Osteocyte (in vitro differentiated cells): ENCODE results near the gene EMSY. TPM values are rescaled to one million over a fixed set of nuclear protein-coding genes. Genes with fewer than 3 reads are reported as not detected.

ENCODE experiments used
- DNase-seq: peaks from one replicate; pipeline ENCODE4 v3.0.0; 2021; ENCODE audit warnings: mixed read lengths; ENCODE audit not compliant: unreplicated experiment; ENCODE audit errors: extremely low spot score
- H3K27ac Mint-ChIP-seq: one replicate; pipeline ENCODE4 v1.8.0; 2021; ENCODE audit warnings: mild to moderate bottlenecking, mixed read lengths; ENCODE audit not compliant: unreplicated experiment
- H3K27me3 Mint-ChIP-seq: one replicate; pipeline ENCODE4 v1.8.0; 2021; ENCODE audit warnings: mixed read lengths; ENCODE audit not compliant: unreplicated experiment
- H3K36me3 Mint-ChIP-seq: one replicate; pipeline ENCODE4 v1.8.0; 2021; ENCODE audit warnings: mixed read lengths; ENCODE audit not compliant: unreplicated experiment
- H3K4me1 Mint-ChIP-seq: one replicate; pipeline ENCODE4 v1.8.0; 2021; ENCODE audit warnings: mixed read lengths; ENCODE audit not compliant: unreplicated experiment
- H3K4me3 Mint-ChIP-seq: one replicate; pipeline ENCODE4 v1.8.0; 2021; ENCODE audit warnings: mild to moderate bottlenecking, moderate library complexity, mixed read lengths; ENCODE audit not compliant: unreplicated experiment
- H3K9me3 Mint-ChIP-seq: one replicate; pipeline ENCODE4 v1.8.0; 2021; ENCODE audit warnings: mixed read lengths; ENCODE audit not compliant: unreplicated experiment
- total RNA-seq: library from RNA; stranded (reverse); gene quantifications from 2 replicates; pipeline ENCODE4 v1.2.1, GENCODE V29; 2021
- TF ChIP-seq, protein P1 (sequence below): fragments of 200-600 bp; sonication (generic); IDR thresholded peaks from 2 replicates; pipeline ENCODE4 v1.5.0; 2021; ENCODE audit warnings: antibody characterized with exemption, mild to moderate bottlenecking, moderate library complexity

Gene EMSY
- total RNA-seq, 1 donor from 2014 or later: 23.8 TPM

DNA sequence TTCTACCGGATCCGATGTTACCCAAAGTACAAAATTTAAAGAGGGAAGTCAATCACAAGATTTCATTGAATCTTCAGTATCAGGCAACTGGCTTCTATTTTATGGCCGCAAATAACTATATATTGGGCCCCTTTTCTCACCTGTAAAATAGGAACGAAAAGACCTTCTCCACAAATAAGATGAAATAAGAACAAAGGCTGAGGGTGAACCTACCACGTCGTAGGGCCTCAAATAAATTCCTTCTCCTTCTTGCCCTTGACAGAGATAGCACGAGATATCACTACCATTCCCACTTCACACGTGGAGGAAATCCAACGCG is 794 bp upstream of the EMSY start:
- DNase-seq: no peak
- no peaks in the 10 kb centered on the region for H3K27me3 Mint-ChIP-seq
- peak overlapping the region; percentile 98 for H3K27ac Mint-ChIP-seq
- H3K36me3 Mint-ChIP-seq: peaks cover 9% of the 10 kb centered on the region
- peaks cover 28% of the 10 kb centered on the region for H3K4me1 Mint-ChIP-seq
- TF ChIP-seq, protein P1, sequence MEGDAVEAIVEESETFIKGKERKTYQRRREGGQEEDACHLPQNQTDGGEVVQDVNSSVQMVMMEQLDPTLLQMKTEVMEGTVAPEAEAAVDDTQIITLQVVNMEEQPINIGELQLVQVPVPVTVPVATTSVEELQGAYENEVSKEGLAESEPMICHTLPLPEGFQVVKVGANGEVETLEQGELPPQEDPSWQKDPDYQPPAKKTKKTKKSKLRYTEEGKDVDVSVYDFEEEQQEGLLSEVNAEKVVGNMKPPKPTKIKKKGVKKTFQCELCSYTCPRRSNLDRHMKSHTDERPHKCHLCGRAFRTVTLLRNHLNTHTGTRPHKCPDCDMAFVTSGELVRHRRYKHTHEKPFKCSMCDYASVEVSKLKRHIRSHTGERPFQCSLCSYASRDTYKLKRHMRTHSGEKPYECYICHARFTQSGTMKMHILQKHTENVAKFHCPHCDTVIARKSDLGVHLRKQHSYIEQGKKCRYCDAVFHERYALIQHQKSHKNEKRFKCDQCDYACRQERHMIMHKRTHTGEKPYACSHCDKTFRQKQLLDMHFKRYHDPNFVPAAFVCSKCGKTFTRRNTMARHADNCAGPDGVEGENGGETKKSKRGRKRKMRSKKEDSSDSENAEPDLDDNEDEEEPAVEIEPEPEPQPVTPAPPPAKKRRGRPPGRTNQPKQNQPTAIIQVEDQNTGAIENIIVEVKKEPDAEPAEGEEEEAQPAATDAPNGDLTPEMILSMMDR: no peak
- H3K9me3 Mint-ChIP-seq: no peaks in the 10 kb centered on the region
- peak overlapping the region; percentile 92 for H3K4me3 Mint-ChIP-seq

DNA sequence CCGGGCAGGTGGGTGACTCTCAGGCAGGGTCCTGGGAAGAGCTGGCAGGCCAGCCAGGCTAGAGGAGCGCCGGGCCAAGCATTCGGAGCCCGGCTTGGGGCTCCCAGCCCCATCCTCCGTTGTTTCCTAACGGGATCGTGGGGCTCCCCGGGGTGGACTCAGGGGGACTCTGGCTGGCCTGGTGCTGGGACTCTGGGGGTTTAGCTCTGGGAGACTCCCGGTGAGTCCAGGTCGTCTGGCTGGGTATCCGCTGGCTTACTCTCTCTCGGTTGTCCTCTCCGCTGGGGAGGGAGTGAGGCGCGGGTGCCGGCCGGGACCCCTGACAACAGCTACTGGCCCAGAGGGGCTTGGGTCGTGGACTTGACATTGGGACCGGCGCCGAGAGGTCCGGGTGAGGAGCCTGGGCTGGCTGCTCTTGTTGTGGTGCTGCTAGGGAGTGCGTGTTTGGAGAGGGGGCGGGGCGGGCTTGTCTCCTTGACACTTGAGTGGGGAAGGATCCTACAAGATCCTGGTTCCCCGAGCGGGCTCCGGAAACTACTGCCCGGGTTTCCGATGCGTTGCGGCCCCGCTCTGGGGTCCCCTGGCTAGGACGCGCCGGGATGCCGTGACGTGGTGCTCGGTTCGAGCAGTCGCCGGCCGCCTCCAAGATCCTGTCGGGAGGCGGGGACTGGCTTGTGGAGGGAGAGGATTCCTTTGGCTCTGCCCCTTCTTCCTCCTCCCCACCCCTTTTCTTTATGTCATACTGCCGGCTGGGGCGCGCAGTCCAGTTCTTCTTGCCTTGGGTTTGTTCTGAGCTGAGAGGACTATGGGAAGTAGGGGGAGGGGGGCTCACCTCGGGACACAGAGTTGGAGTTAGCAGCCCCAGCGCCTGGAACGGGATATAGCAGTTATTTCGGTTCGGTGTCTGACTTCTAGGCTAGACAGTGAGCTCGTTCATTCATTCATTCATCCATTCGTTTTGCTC is 585 bp downstream of the EMSY start:
- peaks cover 19% of the 10 kb centered on the region for H3K36me3 Mint-ChIP-seq
- TF ChIP-seq, protein P1: no peak
- H3K27ac Mint-ChIP-seq: peak overlapping the region; percentile 98
- peak overlapping the region; percentile 92 for H3K4me3 Mint-ChIP-seq
- DNase-seq: peak; percentile 89
- H3K4me1 Mint-ChIP-seq: peaks cover 28% of the 10 kb centered on the region
- no peaks in the 10 kb centered on the region for H3K27me3 Mint-ChIP-seq
- H3K9me3 Mint-ChIP-seq: no peaks in the 10 kb centered on the region

DNA sequence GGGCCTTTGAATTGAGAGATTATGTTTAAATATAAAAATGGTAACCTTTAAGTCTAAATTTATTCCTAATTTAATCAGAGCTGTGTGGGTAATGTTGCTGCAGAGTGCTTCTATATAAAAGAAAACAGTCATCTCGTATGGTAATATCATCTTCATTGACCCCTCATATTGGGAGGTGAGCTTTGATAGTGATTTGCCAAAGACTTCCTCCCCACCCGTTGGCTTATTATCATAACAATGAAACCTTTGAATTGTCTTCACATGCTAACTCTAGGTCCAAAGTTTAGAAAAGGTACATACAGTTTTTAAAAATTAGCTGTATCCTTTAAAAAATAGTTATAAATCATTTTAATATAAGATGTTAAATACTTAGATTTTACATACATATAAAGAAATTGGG is 3.7 kb downstream of the EMSY start:
- Mint-ChIP-seq H3K36me3 (peaks cover 33% of the 10 kb centered on the region), H3K4me3 (no peak overlapping the region), H3K9me3 (no peaks in the 10 kb centered on the region), H3K27ac (no peak overlapping the region), H3K4me1 (peaks cover 20% of the 10 kb centered on the region), H3K27me3 (no peaks in the 10 kb centered on the region)
- no peak for DNase-seq
- TF ChIP-seq, protein P1: no peak

DNA sequence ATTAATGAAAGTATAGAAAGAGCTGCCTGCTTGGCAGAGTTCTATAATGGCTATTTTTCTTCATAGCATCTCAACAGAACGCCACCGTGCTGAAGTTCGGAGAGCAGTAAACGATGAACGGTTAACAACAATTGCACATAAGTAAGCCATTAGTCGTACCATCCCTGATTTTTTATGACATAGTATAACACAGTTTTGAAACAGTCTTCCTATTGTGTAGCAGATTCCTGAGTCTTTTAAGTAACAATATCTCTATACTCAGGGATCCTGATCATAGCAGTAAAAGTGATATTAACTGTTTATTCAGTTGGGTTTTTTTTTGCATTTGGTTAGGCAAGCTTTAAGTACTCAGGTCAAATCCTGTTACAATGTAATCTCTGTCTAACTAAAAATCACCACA is 8.4 kb downstream of the EMSY start:
- Mint-ChIP-seq H3K36me3 (peaks cover 30% of the 10 kb centered on the region), H3K27ac (no peak overlapping the region), H3K4me3 (no peak overlapping the region), H3K27me3 (no peaks in the 10 kb centered on the region), H3K9me3 (no peaks in the 10 kb centered on the region), H3K4me1 (peaks cover 14% of the 10 kb centered on the region)
- TF ChIP-seq, protein P1: no peak
- no peak for DNase-seq

DNA sequence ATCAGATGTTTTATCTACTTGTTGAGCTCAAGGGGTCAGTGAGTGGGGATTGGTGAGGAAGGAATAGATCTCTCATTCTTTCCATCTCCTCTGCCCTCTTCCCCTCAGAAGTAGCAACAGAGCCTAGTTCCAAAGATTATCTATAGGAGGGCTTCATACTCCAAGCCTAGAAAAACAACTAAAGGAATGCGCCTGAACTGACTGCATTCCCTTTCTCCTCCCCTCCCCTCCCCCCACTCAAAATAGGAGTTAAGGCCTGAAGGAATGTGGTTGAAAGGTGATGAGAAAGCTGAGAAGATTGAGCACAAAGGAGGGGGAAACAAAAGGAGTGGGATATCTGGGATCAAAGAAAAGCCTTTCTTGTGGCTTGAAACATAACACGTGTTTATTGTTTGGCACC is 10.5 kb downstream of the EMSY start:
- TF ChIP-seq, protein P1: no peak

More for the DNA sequence above, 10.5 kb downstream of the EMSY start:
- Mint-ChIP-seq H3K27me3 (no peaks in the 10 kb centered on the region), H3K4me1 (peaks cover 14% of the 10 kb centered on the region), H3K9me3 (no peaks in the 10 kb centered on the region), H3K36me3 (peaks cover 27% of the 10 kb centered on the region), H3K4me3 (no peak overlapping the region), H3K27ac (no peak overlapping the region)
- no peak for DNase-seq
